ENCODE measurements around the gene SGO2.

The SGO2 gene, protein sequence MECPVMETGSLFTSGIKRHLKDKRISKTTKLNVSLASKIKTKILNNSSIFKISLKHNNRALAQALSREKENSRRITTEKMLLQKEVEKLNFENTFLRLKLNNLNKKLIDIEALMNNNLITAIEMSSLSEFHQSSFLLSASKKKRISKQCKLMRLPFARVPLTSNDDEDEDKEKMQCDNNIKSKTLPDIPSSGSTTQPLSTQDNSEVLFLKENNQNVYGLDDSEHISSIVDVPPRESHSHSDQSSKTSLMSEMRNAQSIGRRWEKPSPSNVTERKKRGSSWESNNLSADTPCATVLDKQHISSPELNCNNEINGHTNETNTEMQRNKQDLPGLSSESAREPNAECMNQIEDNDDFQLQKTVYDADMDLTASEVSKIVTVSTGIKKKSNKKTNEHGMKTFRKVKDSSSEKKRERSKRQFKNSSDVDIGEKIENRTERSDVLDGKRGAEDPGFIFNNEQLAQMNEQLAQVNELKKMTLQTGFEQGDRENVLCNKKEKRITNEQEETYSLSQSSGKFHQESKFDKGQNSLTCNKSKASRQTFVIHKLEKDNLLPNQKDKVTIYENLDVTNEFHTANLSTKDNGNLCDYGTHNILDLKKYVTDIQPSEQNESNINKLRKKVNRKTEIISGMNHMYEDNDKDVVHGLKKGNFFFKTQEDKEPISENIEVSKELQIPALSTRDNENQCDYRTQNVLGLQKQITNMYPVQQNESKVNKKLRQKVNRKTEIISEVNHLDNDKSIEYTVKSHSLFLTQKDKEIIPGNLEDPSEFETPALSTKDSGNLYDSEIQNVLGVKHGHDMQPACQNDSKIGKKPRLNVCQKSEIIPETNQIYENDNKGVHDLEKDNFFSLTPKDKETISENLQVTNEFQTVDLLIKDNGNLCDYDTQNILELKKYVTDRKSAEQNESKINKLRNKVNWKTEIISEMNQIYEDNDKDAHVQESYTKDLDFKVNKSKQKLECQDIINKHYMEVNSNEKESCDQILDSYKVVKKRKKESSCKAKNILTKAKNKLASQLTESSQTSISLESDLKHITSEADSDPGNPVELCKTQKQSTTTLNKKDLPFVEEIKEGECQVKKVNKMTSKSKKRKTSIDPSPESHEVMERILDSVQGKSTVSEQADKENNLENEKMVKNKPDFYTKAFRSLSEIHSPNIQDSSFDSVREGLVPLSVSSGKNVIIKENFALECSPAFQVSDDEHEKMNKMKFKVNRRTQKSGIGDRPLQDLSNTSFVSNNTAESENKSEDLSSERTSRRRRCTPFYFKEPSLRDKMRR

DNA sequence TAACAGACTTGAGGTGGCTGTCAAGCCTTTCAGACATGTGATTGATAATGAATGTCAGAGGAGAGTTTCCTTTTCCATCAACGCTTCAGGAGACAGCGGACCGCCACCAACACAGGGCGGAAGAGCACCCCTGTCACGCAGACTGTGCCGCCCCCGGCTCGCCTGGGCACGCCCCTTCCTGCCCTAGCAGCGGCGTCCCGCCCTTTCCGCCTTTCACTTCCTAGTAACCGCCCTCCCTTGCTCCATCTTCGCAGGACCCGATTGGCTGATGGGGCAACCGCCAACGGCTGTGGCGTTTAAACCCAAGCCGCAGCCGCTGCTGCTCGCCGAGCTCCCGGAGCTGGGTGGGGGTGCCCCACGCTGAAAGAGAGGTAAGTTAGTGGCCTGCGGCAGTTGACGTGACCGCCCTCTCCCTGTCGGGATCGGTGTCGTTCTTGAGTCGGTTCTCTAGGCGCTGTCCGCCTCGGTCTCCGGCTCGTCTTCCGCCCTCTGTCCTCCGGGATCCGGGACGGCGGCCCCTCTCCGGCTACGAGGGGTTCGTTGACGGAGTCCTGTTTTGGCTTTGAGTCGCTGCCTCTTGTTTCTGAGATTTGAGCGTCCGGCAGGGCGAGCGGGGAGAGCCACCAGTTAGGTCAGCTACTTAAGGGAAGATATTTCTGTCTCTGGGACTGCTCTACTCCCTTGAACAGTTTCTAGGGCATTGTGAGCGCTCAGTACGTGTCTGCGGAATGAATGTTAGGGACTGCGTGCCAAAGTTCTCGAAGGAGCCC, at the start of gene SGO2:
TSS of gene SGO2 (plus strand) at position 326 of the 770 bp plus-strand sequence. CDS start 6,769 bp downstream, outside the sequence.
- Histone ChIP-seq H3K36me3 (ENCODE audit: insufficient read depth, low read length) (no peaks in the 10 kb centered on the region), H3K4me3 (ENCODE audit: low read depth, low read length) (peak within 1 kb of the TSS; percentile 83), H3K4me1 (ENCODE audit: control insufficient read depth, insufficient read depth, low read length, unreplicated experiment) (peaks cover 24% of the 10 kb centered on the region), H3K79me2 (ENCODE audit: control insufficient read depth, insufficient read depth, low read length, unreplicated experiment) (peaks cover 49% of the 10 kb centered on the region), H3K27ac (ENCODE audit: low read depth, low read length) (peak within 1 kb of the TSS; percentile 47), H3K27me3 (ENCODE audit: insufficient read depth, low read length) (no peaks in the 10 kb centered on the region; the same call in none of the 2 replicates), H2AFZ (ENCODE audit: low read length, unreplicated experiment) (peak within 1 kb of the TSS; percentile 75)

DNA sequence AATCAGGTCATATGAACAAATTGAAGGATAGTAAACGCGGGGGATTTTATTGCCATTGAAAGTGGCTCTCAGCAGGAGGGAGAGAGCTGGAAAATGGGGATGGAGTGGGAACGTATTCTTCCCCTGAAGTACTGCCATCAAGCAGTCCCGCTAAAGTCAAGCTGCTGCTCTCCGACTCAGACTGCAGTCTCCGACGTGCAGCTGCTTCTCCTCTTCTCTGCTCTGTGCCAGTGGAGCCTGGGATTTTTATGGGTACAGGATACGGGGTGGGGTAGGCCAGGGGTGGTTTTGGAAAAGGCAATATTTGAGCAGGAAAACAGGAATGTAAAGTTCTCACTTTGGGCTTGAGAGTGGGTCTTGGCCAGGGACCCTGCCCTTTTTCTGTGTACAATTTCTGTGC, 49.2 kb upstream of the SGO2 start:
- no peaks in the 10 kb centered on the region for H3K27me3 ChIP-seq (ENCODE audit: insufficient read depth, low read length)
- no peaks in the 10 kb centered on the region for H3K79me2 ChIP-seq (ENCODE audit: control insufficient read depth, insufficient read depth, low read length, unreplicated experiment)
- peaks cover 51% of the 10 kb centered on the region for H3K4me1 ChIP-seq (ENCODE audit: control insufficient read depth, insufficient read depth, low read length, unreplicated experiment)
- H3K36me3 ChIP-seq (ENCODE audit: insufficient read depth, low read length) = peaks cover 19% of the 10 kb centered on the region; the same call in 1 of the 2 replicates
- H2AFZ ChIP-seq (ENCODE audit: low read length, unreplicated experiment) = no peak overlapping the region
- H3K4me3 ChIP-seq (ENCODE audit: low read depth, low read length) = no peak overlapping the region
- H3K27ac ChIP-seq (ENCODE audit: low read depth, low read length) = peak overlapping the region; percentile 43; the same call in 1 of the 2 replicates

DNA sequence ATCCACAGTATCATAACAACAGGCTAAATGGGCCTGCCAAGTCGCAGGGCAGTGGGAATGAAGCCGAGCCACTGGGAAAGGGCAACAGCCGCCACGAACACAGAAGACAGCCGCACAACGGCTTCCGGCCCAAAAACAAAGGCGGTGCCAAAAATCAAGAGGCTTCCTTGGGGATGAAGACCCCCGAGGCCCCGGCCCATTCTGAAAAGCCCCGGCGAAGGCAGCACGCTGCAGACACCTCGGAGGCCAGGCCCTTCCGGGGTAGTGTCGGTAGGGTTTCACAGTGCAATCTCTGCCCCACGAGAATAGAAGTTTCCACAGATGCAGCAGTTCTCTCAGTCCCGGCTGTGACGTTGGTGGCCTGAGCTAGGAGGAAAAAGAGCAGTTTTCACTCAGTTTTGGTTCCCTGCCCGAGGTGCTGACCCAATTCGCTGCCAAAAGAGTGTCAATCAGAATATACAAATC, 48.3 kb upstream of the SGO2 start:
- Histone ChIP-seq H2AFZ (ENCODE audit: low read length, unreplicated experiment) (peak overlapping the region; percentile 36), H3K36me3 (ENCODE audit: insufficient read depth, low read length) (peaks cover 16% of the 10 kb centered on the region; the same call in 1 of the 2 replicates), H3K27me3 (ENCODE audit: insufficient read depth, low read length) (no peaks in the 10 kb centered on the region), H3K79me2 (ENCODE audit: control insufficient read depth, insufficient read depth, low read length, unreplicated experiment) (no peaks in the 10 kb centered on the region), H3K4me3 (ENCODE audit: low read depth, low read length) (peak overlapping the region; percentile 13; the same call in 1 of the 2 replicates), H3K27ac (ENCODE audit: low read depth, low read length) (peak overlapping the region; percentile 43), H3K4me1 (ENCODE audit: control insufficient read depth, insufficient read depth, low read length, unreplicated experiment) (peaks cover 51% of the 10 kb centered on the region)

DNA sequence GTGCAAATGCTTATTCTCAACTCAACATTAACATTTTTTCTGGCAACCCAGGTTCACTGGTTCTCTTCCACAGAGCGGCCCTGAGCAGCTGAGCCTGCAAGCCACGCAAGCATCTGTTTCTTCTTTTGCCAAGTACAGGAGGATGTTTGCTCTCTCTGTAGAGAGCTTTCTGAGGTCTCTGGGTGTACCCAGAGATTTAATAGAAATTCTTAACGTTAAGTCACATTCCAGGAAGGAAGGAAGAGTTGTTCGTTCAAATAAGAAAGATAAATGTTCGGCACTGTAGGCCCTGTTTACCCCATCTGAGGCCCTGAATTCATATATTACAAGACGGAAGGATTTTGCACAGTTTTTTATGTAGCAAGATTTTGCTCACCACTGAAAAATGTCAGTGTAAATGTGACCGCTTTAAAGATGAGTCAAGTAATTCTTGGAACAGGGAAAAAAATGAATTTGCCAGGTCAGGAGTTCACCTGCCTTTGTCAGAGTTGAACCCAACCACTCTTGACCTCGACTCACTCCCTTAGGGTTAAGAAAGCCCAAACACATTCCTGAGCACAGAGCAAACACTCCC, 46.2 kb upstream of the SGO2 start:
- Histone ChIP-seq H3K36me3 (ENCODE audit: insufficient read depth, low read length) (peaks cover 5% of the 10 kb centered on the region; the same call in 1 of the 2 replicates), H3K27ac (ENCODE audit: low read depth, low read length) (peak overlapping the region; percentile 79)

DNA sequence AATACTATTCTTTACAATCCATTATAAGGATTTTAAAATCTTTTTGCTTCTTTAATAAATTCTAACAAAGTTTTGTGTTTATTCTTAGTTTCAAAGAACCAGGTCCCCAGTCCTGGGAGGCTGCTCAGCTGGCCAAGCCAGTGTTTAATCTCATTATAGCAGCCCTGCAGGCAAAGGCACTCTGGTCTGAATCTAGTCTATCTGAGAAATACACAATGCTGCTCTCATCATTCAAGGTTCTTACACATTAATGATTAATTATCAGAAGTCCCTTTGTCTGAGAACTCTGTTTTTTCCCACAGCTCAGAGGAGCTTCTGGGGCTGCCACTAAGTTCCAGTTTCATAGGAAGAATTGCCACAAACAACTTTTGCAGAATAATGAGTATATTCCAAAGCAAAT, 43.8 kb upstream of the SGO2 start:
- H2AFZ ChIP-seq (ENCODE audit: low read length, unreplicated experiment) = no peak overlapping the region
- H3K4me3 ChIP-seq (ENCODE audit: low read depth, low read length) = no peak overlapping the region
- H3K36me3 ChIP-seq (ENCODE audit: insufficient read depth, low read length) = no peaks in the 10 kb centered on the region
- no peaks in the 10 kb centered on the region for H3K27me3 ChIP-seq (ENCODE audit: insufficient read depth, low read length)
- H3K79me2 ChIP-seq (ENCODE audit: control insufficient read depth, insufficient read depth, low read length, unreplicated experiment) = no peaks in the 10 kb centered on the region
- no peak overlapping the region for H3K27ac ChIP-seq (ENCODE audit: low read depth, low read length)
- H3K4me1 ChIP-seq (ENCODE audit: control insufficient read depth, insufficient read depth, low read length, unreplicated experiment) = peaks cover 40% of the 10 kb centered on the region

More for the DNA sequence above, 46.2 kb upstream of the SGO2 start:
- H3K79me2 ChIP-seq (ENCODE audit: control insufficient read depth, insufficient read depth, low read length, unreplicated experiment) = no peaks in the 10 kb centered on the region
- H3K27me3 ChIP-seq (ENCODE audit: insufficient read depth, low read length) = no peaks in the 10 kb centered on the region
- H3K4me3 ChIP-seq (ENCODE audit: low read depth, low read length) = peak overlapping the region; percentile 33; the same call in 1 of the 2 replicates
- H3K4me1 ChIP-seq (ENCODE audit: control insufficient read depth, insufficient read depth, low read length, unreplicated experiment) = peaks cover 51% of the 10 kb centered on the region
- H2AFZ ChIP-seq (ENCODE audit: low read length, unreplicated experiment) = no peak overlapping the region

DNA sequence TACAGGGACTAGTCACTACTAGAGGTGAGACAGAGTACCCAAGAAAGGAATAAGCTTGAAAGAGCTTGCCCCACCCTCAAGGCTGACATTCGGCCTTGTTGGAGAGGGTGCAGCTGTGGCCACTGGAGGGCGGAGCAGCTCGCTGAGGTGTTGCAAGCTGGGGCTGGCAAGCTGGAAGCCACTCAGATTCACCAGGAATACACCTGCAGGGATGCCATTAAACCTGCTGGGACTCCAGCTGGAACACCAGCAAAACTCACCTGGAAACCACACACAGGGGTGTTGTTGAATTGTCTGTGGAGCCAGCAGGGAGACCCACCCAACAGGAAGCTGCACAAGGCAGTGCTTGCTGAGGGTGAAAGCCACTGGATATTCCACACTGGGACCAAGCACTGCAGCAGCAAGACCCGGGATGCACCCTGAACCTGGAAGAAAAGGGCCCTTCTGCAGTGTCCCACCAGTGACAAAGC, 42.2 kb upstream of the SGO2 start:
- Histone ChIP-seq H3K27me3 (ENCODE audit: insufficient read depth, low read length) (no peaks in the 10 kb centered on the region), H3K4me1 (ENCODE audit: control insufficient read depth, insufficient read depth, low read length, unreplicated experiment) (peaks cover 26% of the 10 kb centered on the region), H3K36me3 (ENCODE audit: insufficient read depth, low read length) (no peaks in the 10 kb centered on the region), H3K4me3 (ENCODE audit: low read depth, low read length) (no peak overlapping the region), H3K27ac (ENCODE audit: low read depth, low read length) (no peak overlapping the region), H2AFZ (ENCODE audit: low read length, unreplicated experiment) (no peak overlapping the region), H3K79me2 (ENCODE audit: control insufficient read depth, insufficient read depth, low read length, unreplicated experiment) (no peaks in the 10 kb centered on the region)

DNA sequence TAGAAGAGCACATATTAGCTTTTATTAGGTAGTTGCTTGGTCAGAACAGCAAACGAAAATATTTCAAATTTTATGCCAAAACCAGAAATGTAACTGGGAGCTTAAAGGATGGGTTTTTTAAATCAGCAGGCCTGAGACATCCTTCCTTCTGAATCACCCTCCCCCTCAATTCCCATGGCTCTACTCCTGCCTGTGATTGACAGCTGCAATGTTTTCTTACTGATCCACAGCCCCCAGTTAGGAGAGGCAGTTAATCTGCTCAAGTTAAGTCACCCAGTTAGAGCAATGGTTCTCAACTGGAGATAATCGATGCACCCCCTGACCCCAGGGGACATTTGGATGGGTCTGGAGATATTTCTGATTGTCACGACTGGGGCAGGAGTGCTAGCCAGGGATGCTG, 41.1 kb upstream of the SGO2 start:
- H3K4me1 ChIP-seq (ENCODE audit: control insufficient read depth, insufficient read depth, low read length, unreplicated experiment) = peaks cover 14% of the 10 kb centered on the region
- H3K27me3 ChIP-seq (ENCODE audit: insufficient read depth, low read length) = no peaks in the 10 kb centered on the region
- H3K36me3 ChIP-seq (ENCODE audit: insufficient read depth, low read length) = no peaks in the 10 kb centered on the region
- no peak overlapping the region for H2AFZ ChIP-seq (ENCODE audit: low read length, unreplicated experiment)
- H3K4me3 ChIP-seq (ENCODE audit: low read depth, low read length) = no peak overlapping the region
- no peak overlapping the region for H3K27ac ChIP-seq (ENCODE audit: low read depth, low read length)
- H3K79me2 ChIP-seq (ENCODE audit: control insufficient read depth, insufficient read depth, low read length, unreplicated experiment) = no peaks in the 10 kb centered on the region

DNA sequence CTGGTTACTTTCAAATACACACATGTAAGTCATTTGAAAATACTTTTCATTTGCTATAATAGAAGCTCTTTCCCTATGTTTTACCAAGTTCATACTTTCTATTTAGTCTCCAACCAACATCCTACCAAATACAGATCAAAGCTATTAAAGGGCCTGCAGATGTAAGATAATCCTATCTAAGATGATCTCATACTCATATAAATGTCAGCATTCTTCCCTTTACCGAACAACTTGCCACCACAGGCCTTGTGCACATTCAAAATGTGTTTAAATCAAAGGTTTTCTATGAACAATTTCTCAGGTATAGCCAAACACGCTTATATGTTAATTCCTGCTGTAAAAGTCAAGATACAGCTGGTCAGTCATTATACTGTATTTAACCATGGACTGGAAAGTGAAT, 39.5 kb upstream of the SGO2 start:
- no peaks in the 10 kb centered on the region for H3K27me3 ChIP-seq (ENCODE audit: insufficient read depth, low read length)
- no peak overlapping the region for H2AFZ ChIP-seq (ENCODE audit: low read length, unreplicated experiment)
- no peak overlapping the region for H3K27ac ChIP-seq (ENCODE audit: low read depth, low read length)
- no peaks in the 10 kb centered on the region for H3K4me1 ChIP-seq (ENCODE audit: control insufficient read depth, insufficient read depth, low read length, unreplicated experiment)
- no peaks in the 10 kb centered on the region for H3K79me2 ChIP-seq (ENCODE audit: control insufficient read depth, insufficient read depth, low read length, unreplicated experiment)
- no peak overlapping the region for H3K4me3 ChIP-seq (ENCODE audit: low read depth, low read length)
- 0 out of 2 replicates have a peak, but pooled peaks cover 4% of the 10 kb centered on the region for H3K36me3 ChIP-seq (ENCODE audit: insufficient read depth, low read length)

DNA sequence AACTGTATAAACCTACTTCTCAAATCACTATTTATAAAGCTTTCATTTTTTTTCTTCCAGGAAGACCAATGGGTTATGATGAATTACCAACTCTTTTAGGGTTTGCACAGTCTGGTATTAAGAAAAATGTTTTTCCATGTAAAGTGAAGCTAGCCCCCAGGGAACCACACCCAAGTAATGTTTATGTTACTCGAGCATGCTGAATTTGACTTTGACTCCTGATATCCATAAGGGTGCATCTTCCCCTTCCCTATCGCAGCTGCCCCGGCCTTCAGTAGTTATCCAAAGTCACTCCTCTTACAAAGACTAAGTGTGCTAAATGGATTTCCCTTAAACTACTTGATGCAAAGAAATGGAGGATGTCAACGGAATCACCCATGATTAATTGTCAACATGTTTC, 37.8 kb upstream of the SGO2 start:
- H3K36me3 ChIP-seq (ENCODE audit: insufficient read depth, low read length) = peaks cover 11% of the 10 kb centered on the region; the same call in 1 of the 2 replicates
- no peaks in the 10 kb centered on the region for H3K4me1 ChIP-seq (ENCODE audit: control insufficient read depth, insufficient read depth, low read length, unreplicated experiment)
- H3K27ac ChIP-seq (ENCODE audit: low read depth, low read length) = no peak overlapping the region
- H3K4me3 ChIP-seq (ENCODE audit: low read depth, low read length) = no peak overlapping the region
- no peaks in the 10 kb centered on the region for H3K79me2 ChIP-seq (ENCODE audit: control insufficient read depth, insufficient read depth, low read length, unreplicated experiment)
- H2AFZ ChIP-seq (ENCODE audit: low read length, unreplicated experiment) = no peak overlapping the region
- H3K27me3 ChIP-seq (ENCODE audit: insufficient read depth, low read length) = no peaks in the 10 kb centered on the region
